GM18870 (cell line): Measurements from ENCODE around the gene LTC4S.
"Not testable (repeated sequence)": the region's sequence is repeated elsewhere in the genome, so short reads cannot be mapped to it uniquely, and the experiment has no call there.

ENCODE experiments used
- ATAC-seq: cut with Tn5 transposase; IDR thresholded peaks from one replicate; pipeline ENCODE4 v1.9.1; 2021; ENCODE audit warnings: moderate library complexity; ENCODE audit not compliant: unreplicated experiment

LTC4S gene

DNA sequence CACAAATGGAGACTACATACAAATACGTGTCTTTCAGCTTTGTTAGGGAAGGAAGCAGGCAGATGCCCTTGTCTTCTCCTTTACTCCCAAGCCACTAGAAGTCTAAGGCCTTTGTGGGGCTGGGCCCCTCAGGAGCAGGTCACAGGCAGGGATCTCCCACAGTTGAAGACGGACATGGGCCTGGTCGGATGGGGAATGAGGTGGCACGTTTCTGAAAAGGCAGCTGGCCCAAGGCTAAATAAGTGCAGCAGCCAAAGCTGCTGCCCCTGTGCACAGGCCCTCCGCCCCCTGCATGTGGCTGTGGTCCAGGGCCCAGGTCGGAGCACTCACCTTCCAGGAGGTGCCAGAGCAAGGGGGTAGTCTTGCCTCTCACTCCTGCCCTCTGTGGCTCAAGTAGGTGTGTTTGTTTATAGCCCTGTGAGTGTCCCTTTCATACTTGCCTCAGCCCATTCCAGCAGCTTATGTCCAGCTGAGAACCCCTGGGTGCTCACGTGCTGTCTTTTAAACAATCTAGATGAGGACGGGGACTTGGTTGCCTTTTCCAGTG is 28.7 kb downstream of the LTC4S start:
- no peak for ATAC-seq

GRCh38 chr5:179823937-179824744 is 30.4 kb downstream of the LTC4S start:
- no peak for ATAC-seq

GRCh38 chr5:179824745-179825112 is 30.9 kb downstream of the LTC4S start:
- no peak for ATAC-seq

- ATAC-seq, result no peak
Observed at GRCh38 chr5:179825655-179826182, 31.9 kb downstream of the LTC4S start.

GRCh38 chr5:179827680-179828079 is 33.9 kb downstream of the LTC4S start:
- no peak for ATAC-seq

- ATAC-seq, result no peak
Observed at GRCh38 chr5:179828756-179829421, 35.1 kb downstream of the LTC4S start.

GRCh38 chr5:179829732-179830435 is 36.1 kb downstream of the LTC4S start:
- no peak for ATAC-seq

- no peak for ATAC-seq
Observed at GRCh38 chr5:179830818-179831468, 37.2 kb downstream of the LTC4S start.

DNA sequence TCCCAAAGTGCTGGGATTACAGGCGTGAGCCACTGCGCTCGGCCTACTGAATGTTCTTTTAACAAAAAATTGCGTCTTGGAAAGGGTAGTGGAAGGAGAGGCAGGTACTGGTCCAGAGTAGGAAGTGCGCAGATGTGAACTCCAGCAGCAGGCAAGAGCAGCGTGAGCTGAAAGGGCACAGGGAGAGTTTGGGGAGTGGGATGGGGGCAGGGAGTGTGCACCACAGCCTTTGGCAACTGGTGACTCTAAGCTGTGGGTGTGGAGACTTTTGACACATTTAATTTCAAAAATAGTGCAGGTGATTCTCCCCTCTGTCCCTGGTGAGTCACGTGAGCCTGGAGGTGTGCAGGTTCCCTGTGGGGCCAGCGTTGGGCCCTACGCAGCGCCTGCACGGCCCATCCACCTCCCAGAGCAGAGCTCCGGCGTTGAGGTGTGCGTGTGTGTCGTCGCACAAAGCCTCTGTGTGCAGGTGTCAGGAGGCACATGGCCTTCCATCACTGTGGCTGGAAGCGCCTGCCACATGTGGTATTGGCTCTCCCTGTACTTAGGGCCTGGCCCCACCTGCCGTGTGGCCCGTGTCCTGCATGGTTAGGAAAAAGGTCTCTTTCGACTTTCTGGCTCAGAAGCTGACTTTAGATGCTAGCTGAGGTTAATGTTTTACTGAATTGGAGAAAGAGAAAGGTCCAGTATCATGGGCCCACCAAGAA is 38.4 kb downstream of the LTC4S start:
- no peak for ATAC-seq

GRCh38 chr5:179833056-179833708 is 39.4 kb downstream of the LTC4S start:
- no peak for ATAC-seq

- no peak for ATAC-seq
Observed at GRCh38 chr5:179833709-179834070, 39.9 kb downstream of the LTC4S start.

- ATAC-seq, result no peak
Observed at GRCh38 chr5:179834120-179834519, 40.3 kb downstream of the LTC4S start.

- ATAC-seq, result not testable (repeated sequence)
Observed at GRCh38 chr5:179834871-179835270, 41.1 kb downstream of the LTC4S start.

DNA sequence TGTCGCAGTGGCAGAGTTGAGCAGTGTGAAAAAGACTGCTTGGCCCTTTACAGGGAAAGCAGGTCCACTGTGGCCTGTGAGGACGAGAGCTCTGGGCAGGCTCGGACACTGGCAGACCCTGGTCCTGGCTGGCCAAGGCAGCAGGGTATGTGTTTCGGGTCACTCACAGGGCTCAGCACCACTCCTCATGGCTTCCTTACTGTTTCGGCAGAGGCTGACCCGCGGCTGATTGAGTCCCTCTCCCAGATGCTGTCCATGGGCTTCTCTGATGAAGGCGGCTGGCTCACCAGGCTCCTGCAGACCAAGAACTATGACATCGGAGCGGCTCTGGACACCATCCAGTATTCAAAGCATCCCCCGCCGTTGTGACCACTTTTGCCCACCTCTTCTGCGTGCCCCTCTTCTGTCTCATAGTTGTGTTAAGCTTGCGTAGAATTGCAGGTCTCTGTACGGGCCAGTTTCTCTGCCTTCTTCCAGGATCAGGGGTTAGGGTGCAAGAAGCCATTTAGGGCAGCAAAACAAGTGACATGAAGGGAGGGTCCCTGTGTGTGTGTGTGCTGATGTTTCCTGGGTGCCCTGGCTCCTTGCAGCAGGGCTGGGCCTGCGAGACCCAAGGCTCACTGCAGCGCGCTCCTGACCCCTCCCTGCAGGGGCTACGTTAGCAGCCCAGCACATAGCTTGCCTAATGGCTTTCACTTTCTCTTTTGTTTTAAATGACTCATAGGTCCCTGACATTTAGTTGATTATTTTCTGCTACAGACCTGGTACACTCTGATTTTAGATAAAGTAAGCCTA is 42.6 kb downstream of the LTC4S start:
- ATAC-seq, result peak; percentile 51

DNA sequence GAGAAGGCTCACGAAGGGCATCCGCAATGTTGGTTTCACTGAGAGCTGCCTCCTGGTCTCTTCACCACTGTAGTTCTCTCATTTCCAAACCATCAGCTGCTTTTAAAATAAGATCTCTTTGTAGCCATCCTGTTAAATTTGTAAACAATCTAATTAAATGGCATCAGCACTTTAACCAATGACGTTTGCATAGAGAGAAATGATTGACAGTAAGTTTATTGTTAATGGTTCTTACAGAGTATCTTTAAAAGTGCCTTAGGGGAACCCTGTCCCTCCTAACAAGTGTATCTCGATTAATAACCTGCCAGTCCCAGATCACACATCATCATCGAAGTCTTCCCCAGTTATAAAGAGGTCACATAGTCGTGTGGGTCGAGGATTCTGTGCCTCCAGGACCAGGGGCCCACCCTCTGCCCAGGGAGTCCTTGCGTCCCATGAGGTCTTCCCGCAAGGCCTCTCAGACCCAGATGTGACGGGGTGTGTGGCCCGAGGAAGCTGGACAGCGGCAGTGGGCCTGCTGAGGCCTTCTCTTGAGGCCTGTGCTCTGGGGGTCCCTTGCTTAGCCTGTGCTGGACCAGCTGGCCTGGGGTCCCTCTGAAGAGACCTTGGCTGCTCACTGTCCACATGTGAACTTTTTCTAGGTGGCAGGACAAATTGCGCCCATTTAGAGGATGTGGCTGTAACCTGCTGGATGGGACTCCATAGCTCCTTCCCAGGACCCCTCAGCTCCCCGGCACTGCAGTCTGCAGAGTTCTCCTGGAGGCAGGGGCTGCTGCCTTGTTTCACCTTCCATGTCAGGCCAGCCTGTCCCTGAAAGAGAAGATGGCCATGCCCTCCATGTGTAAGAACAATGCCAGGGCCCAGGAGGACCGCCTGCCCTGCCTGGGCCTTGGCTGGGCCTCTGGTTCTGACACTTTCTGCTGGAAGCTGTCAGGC is 43.6 kb downstream of the LTC4S start:
- ATAC-seq, result no peak

GRCh38 chr5:179839328-179840256 is 45.8 kb downstream of the LTC4S start:
- ATAC-seq, result no peak

- no peak for ATAC-seq
Observed at GRCh38 chr5:179840321-179840720, 46.5 kb downstream of the LTC4S start.
